Gastrocnemius medialis (tissue), 4 donors: ENCODE data around the gene DIPK1C. TPM values are rescaled to one million over a fixed set of nuclear protein-coding genes. Genes with fewer than 3 reads are reported as not detected.

Experiments
- ATAC-seq, 2 donors: fragments of 150-250 bp; one replicate each; pipeline ENCODE4 v1.9.1; 2016
- DNase-seq, 2 donors: peaks; one replicate each; pipeline ENCODE4 v3.0.0-alpha.2; 2019
- H3K27ac ChIP-seq, 4 donors: fragments of 200-600 bp; sonication (generic); 1 replicate in 1 of 4; 2 replicates in 3 of 4; pipeline ENCODE4 v1.5.1; 2016 to 2018; ENCODE audit warnings: mild to moderate bottlenecking in 2 of 4, moderate library complexity in 1 of 4
- H3K27me3 ChIP-seq, 3 donors: fragments of 200-600 bp; sonication (generic) in 2 of 3; 1 replicate in 1 of 3; 2 replicates in 2 of 3; pipeline versions ENCODE4 v1.5.1 to v1.6.0; 2016 to 2019; ENCODE audit warnings: mild to moderate bottlenecking in 1 of 3, moderate library complexity in 1 of 3
- H3K36me3 ChIP-seq, 2 donors: fragments of 200-600 bp; sonication (generic) in 1 of 2; one replicate each; pipeline ENCODE4 v1.5.1; 2017 to 2018
- H3K4me1 ChIP-seq, 2 donors: fragments of 200-600 bp; sonication (generic) in 1 of 2; one replicate each; pipeline ENCODE4 v1.5.1; 2016 to 2017; ENCODE audit warnings: mild to moderate bottlenecking in 2 of 2
- H3K4me3 ChIP-seq, 4 donors: fragments of 200-600 bp; sonication (generic) in 3 of 4; 1 replicate in 1 of 4; 2 replicates in 3 of 4; pipeline ENCODE4 v1.5.1; 2016 to 2019; ENCODE audit warnings: mild to moderate bottlenecking in 2 of 4
- H3K9me3 ChIP-seq, 3 donors: fragments of 200-600 bp; sonication (generic) in 2 of 3; 1 replicate in 1 of 3; 2 replicates in 2 of 3; pipeline ENCODE4 v1.5.1; 2016 to 2019
- POLR2A ChIP-seq, 2 donors: fragments of 450-650 bp; IDR thresholded peaks; one replicate each; pipeline ENCODE4 v1.6.1; 2017; ENCODE audit warnings: antibody characterized with exemption in 2 of 2, mild to moderate bottlenecking in 2 of 2, moderate library complexity in 2 of 2
- in situ Hi-C, 4 donors: fragments of 200-750 bp; cut with MboI; loops; one replicate each; pipeline versions ENCODE4 v1.15.0 to v1.8.0; 2017; ENCODE audit warnings: low sequenced_read_pairs in 4 of 4
- intact Hi-C: fragments of 100-400 bp; cut with DNase I; formaldehyde crosslinking; loops from one replicate; pipeline ENCODE4 v1.15.1; 2023; ENCODE audit warnings: low total_unique reads
- total RNA-seq, 4 donors: library from RNA; depleted of rRNA; stranded (reverse); fragments of >200 nt; gene quantifications; one replicate each; pipeline versions ENCODE4 v1.1.0 to v1.2.3, GENCODE V29; 2016
- TF ChIP-seq, protein P1 (sequence below), 5 experiments: fragments of 450-650 bp in 3 of 5; fragments of 200-600 bp in 2 of 5; sonication (generic) in 2 of 5; IDR thresholded peaks in 4 of 5; conservative IDR thresholded peaks in 1 of 5; 1 replicate in 4 of 5; 2 replicates in 1 of 5; pipeline ENCODE4 v1.5.1; 2016 to 2019; ENCODE audit warnings: antibody characterized with exemption in 5 of 5, mild to moderate bottlenecking in 3 of 5, moderate library complexity in 3 of 5

The DIPK1C gene
- total RNA-seq, 4 donors from 2014 or later: 0.07 to 2.0 TPM; not detected in 2

DNA sequence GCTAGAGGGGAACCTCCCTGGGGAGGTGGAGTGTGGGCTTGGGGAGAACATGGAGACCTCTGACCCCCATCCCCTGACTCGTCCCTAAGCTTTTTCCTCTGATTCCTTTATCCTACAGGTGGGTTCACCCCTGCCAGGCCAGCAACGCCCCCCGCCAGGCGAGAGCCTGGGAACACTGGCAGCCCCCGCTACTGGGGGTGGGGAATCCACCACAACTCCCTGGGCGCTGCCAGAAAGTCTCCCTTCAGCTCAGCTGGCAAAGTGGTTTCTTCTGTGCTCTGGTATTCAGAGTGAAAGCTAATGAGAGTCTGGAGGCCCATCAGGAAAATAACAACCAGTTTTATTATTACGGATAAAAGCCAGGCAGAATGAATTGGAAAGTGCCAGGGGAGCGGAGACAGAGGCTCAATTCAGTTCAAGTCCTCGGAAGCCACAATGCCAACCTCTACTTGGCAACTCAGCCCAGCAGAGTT is 2.8 kb downstream of the DIPK1C start:
- H3K27ac ChIP-seq: no peak overlapping the region
- DNase-seq: no peak
- no peak for TF ChIP-seq POLR2A (IDR thresholded peaks at IDR 0.05)
- no peaks in the 10 kb centered on the region for H3K9me3 ChIP-seq
- peaks cover 0 to 8% of the 10 kb centered on the region in 2 donors for H3K4me1 ChIP-seq
- peaks cover 12 to 46% (median 26%) of the 10 kb centered on the region in 3 donors for H3K27me3 ChIP-seq
- H3K4me3 ChIP-seq: no peak overlapping the region
- ATAC-seq: no peak
- no peaks in the 10 kb centered on the region for H3K36me3 ChIP-seq
- in situ Hi-C loops (no loop called here), intact Hi-C loops (no loop called here)

DNA sequence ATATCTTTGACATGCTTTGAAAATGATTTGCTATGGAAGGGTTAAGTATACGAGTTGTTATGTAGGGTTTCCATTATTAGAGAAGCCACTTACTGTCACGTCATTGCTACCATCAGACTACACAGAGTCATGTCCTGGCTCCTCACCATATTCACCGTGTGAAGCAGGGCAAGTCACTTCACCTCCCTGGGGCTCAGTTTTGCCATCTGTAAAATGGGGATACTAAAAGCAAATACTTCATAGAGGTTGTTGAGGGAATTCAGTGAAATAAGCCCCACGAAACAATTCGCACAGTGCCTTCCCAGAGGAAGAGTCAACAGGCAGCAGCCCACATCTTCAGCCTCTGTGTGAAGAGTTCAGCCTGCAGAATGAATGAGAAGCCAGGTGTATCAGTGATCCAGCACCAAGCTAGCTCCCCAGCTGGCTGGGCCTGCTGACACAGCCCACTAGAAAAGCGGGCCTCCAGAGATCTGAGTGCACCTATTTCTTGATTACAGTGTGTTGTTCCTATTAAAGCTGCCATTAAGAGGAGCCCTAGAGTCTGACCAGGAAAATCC is 3.4 kb downstream of the DIPK1C start:
- TF ChIP-seq POLR2A (IDR thresholded peaks at IDR 0.05): no peak
- TF ChIP-seq, protein P1, sequence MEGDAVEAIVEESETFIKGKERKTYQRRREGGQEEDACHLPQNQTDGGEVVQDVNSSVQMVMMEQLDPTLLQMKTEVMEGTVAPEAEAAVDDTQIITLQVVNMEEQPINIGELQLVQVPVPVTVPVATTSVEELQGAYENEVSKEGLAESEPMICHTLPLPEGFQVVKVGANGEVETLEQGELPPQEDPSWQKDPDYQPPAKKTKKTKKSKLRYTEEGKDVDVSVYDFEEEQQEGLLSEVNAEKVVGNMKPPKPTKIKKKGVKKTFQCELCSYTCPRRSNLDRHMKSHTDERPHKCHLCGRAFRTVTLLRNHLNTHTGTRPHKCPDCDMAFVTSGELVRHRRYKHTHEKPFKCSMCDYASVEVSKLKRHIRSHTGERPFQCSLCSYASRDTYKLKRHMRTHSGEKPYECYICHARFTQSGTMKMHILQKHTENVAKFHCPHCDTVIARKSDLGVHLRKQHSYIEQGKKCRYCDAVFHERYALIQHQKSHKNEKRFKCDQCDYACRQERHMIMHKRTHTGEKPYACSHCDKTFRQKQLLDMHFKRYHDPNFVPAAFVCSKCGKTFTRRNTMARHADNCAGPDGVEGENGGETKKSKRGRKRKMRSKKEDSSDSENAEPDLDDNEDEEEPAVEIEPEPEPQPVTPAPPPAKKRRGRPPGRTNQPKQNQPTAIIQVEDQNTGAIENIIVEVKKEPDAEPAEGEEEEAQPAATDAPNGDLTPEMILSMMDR (IDR thresholded peaks at IDR 0.05 in 4 of 5, conservative IDR thresholded peaks at IDR 0.05 in 1 of 5): no peak
- in situ Hi-C loops: no loop called here
- Histone ChIP-seq H3K4me1 (peaks cover 0 to 8% of the 10 kb centered on the region in 2 donors), H3K9me3 (no peaks in the 10 kb centered on the region), H3K27ac (no peak overlapping the region), H3K27me3 (peaks cover 12 to 46% (median 26%) of the 10 kb centered on the region in 3 donors), H3K36me3 (no peaks in the 10 kb centered on the region), H3K4me3 (no peak overlapping the region)
- no peak for DNase-seq
- intact Hi-C loops: no loop called here
- ATAC-seq: no peak

DNA sequence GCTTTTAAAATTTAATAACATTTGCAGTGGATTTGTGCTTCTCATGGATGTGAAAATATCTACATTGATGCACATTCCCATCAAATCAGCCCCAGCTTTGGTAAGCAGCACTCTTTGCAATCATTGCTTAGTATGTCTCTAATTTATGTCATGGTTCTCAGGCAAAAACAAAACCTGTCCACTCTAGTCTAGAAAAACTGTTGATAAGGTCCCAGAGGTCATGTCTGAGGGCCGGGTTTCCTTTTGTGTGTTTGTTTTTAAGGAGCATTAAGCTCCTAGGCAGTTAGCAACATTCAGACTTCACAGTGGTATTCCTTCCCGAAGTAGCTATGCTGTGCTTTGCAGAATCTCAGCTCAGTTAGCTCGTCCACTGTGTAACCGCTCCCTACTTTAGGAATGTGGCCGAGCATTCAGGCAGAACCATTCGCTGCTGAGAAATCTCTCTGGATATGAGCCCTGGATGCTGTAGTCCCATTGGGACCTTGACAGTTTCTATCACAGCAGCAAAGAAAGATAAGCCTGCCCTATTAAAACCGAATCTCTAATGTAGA is 4.0 kb downstream of the DIPK1C start:
- no peak overlapping the region for H3K4me3 ChIP-seq
- ATAC-seq (no peak), DNase-seq (no peak)
- peaks cover 0 to 8% of the 10 kb centered on the region in 2 donors for H3K4me1 ChIP-seq
- no peak for TF ChIP-seq POLR2A (IDR thresholded peaks at IDR 0.05)
- TF ChIP-seq, protein P1 (IDR thresholded peaks at IDR 0.05 in 4 of 5, conservative IDR thresholded peaks at IDR 0.05 in 1 of 5): no peak
- H3K27ac ChIP-seq: no peak overlapping the region
- in situ Hi-C loops (no loop called here), intact Hi-C loops (no loop called here)
- H3K36me3 ChIP-seq: no peaks in the 10 kb centered on the region
- peaks cover 12 to 45% (median 26%) of the 10 kb centered on the region in 3 donors for H3K27me3 ChIP-seq
- no peaks in the 10 kb centered on the region for H3K9me3 ChIP-seq

- ATAC-seq (no peak), DNase-seq (no peak)
- in situ Hi-C loops: no loop called here
- Histone ChIP-seq H3K27ac (no peak overlapping the region), H3K9me3 (no peaks in the 10 kb centered on the region), H3K4me1 (peaks cover 0 to 2% of the 10 kb centered on the region in 2 donors), H3K36me3 (no peaks in the 10 kb centered on the region), H3K27me3 (peaks cover 8 to 29% (median 19%) of the 10 kb centered on the region in 3 donors), H3K4me3 (no peak overlapping the region)
- intact Hi-C loops: no loop called here
- TF ChIP-seq POLR2A (IDR thresholded peaks at IDR 0.05): no peak
- TF ChIP-seq, protein P1 (IDR thresholded peaks at IDR 0.05 in 4 of 5, conservative IDR thresholded peaks at IDR 0.05 in 1 of 5): no peak
Observed at GRCh38 chr18:74451148-74451547, 6.0 kb downstream of the DIPK1C start.

DNA sequence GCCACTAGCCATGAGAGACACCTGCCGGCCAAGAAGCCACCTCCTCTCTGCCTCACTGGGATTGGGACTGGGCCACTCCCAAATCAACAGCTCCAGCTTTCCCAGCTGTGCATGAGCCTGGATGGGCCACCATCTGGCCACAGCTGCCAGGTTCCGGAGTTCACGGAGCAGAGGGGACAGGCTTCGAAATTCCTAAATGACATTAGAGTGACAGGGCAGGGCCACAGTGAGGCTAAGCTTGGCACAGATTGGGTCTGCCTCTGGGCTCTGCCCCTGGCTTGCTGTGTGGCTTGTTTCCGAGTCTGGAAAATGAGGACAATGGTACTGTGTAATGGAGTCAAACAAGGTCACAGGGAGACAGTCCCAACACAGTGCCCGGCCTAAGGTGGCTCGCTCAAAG is 6.5 kb downstream of the DIPK1C start:
- ATAC-seq (no peak), DNase-seq (no peak)
- no peak overlapping the region for H3K27ac ChIP-seq
- H3K9me3 ChIP-seq: no peaks in the 10 kb centered on the region
- H3K27me3 ChIP-seq: peaks cover 3 to 24% (median 16%) of the 10 kb centered on the region in 3 donors
- no peak overlapping the region for H3K4me3 ChIP-seq
- in situ Hi-C loops: no loop called here
- intact Hi-C loops: no loop called here
- TF ChIP-seq POLR2A (IDR thresholded peaks at IDR 0.05): no peak
- TF ChIP-seq, protein P1 (IDR thresholded peaks at IDR 0.05 in 4 of 5, conservative IDR thresholded peaks at IDR 0.05 in 1 of 5): no peak
- no peaks in the 10 kb centered on the region for H3K36me3 ChIP-seq
- H3K4me1 ChIP-seq: no peaks in the 10 kb centered on the region
